Activated T-helper 2 cell treated with anti-CD3 and anti-CD28 coated beads, Interferon-gamma antibody, Interleukin-2, Interleukin-4, amounts not matched to agents 10 μg/mL and 5 μg/mL and 100 μg/mL, durations not matched to agents 14 hours and 24 hours and 36 hours (primary cell): ENCODE data around the gene TGFBRAP1. TPM values are rescaled to one million over a fixed set of nuclear protein-coding genes. Genes with fewer than 3 reads are reported as not detected.

ENCODE experiments used
- DNase-seq: peaks from one replicate; pipeline ENCODE4 v3.0.0; 2021; ENCODE audit warnings: low spot score
- H3K27ac Mint-ChIP-seq: one replicate; pipeline ENCODE4 v1.8.0; 2021; ENCODE audit warnings: mixed read lengths
- H3K27me3 Mint-ChIP-seq: one replicate; pipeline ENCODE4 v1.8.0; 2021; ENCODE audit warnings: low read depth, mixed read lengths
- H3K36me3 Mint-ChIP-seq: one replicate; pipeline ENCODE4 v1.8.0; 2021; ENCODE audit warnings: low read depth, mixed read lengths
- H3K4me1 Mint-ChIP-seq: one replicate; pipeline ENCODE4 v1.8.0; 2021; ENCODE audit warnings: low read depth, mixed read lengths
- H3K4me3 Mint-ChIP-seq: one replicate; pipeline ENCODE4 v1.8.0; 2021; ENCODE audit warnings: low read depth, mild to moderate bottlenecking, moderate library complexity, mixed read lengths
- H3K9me3 Mint-ChIP-seq: one replicate; pipeline ENCODE4 v1.8.0; 2021; ENCODE audit warnings: mixed read lengths
- intact Hi-C: fragments of 100-400 bp; cut with micrococcal nuclease; formaldehyde crosslinking; loops from one replicate; pipeline ENCODE4 v1.15.1; 2023
- total RNA-seq: library from RNA; stranded (reverse); gene quantifications from 2 replicates; pipeline ENCODE4 v1.2.3, GENCODE V29; 2022

TGFBRAP1 gene
- total RNA-seq, 1 donor from 2014 or later, result 23.4 TPM

GRCh38 chr2:105369777-105370690 is 40.5 kb upstream of the TGFBRAP1 start:
- Mint-ChIP-seq H3K4me1 (peaks cover 13% of the 10 kb centered on the region), H3K4me3 (no peak overlapping the region), H3K9me3 (no peaks in the 10 kb centered on the region), H3K27ac (peak overlapping the region; percentile 31), H3K27me3 (peaks cover 2% of the 10 kb centered on the region), H3K36me3 (peaks cover 3% of the 10 kb centered on the region)
- peak; percentile 78 for DNase-seq
- intact Hi-C loops, result loop anchor here (1.0 to 10.0 kb wide), 3 partner anchors 151 to 725 kb away; no protein-coding TSS in a partner anchor

- no peak for DNase-seq
- H3K36me3 Mint-ChIP-seq, result peaks cover 3% of the 10 kb centered on the region
- H3K27ac Mint-ChIP-seq, result no peak overlapping the region
- no peaks in the 10 kb centered on the region for H3K9me3 Mint-ChIP-seq
- peaks cover 2% of the 10 kb centered on the region for H3K27me3 Mint-ChIP-seq
- no peak overlapping the region for H3K4me3 Mint-ChIP-seq
- peaks cover 11% of the 10 kb centered on the region for H3K4me1 Mint-ChIP-seq
- intact Hi-C loops, result loop anchor here (1.0 kb wide), 1 partner anchor 152 kb away; no protein-coding TSS in a partner anchor
Observed at GRCh38 chr2:105368759-105369408, 39.3 kb upstream of the TGFBRAP1 start.

DNA sequence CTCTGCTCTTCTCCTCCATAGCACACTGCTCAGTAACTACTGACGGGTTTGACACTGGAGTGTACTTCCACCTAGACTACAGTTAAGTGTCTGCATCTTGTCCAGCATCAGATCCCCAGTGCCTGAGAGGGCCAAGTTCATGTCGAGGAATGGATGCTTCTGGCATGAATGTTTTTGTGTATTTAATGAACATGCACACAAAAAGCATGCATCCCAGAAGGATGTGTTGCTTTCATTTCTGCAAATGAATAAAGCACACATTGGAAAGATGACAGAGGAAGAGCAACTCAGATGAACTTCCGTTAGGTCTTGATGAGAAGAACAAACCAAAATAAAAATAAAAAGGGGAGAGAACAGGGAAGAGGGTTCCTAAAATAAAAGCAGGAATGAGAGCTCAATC is 35.7 kb upstream of the TGFBRAP1 start:
- no peak for DNase-seq
- H3K27me3 Mint-ChIP-seq, result peaks cover 2% of the 10 kb centered on the region
- intact Hi-C loops, result no loop called here
- H3K4me3 Mint-ChIP-seq, result no peak overlapping the region
- peaks cover 31% of the 10 kb centered on the region for H3K4me1 Mint-ChIP-seq
- peaks cover 12% of the 10 kb centered on the region for H3K36me3 Mint-ChIP-seq
- H3K9me3 Mint-ChIP-seq, result no peaks in the 10 kb centered on the region
- H3K27ac Mint-ChIP-seq, result no peak overlapping the region

DNA sequence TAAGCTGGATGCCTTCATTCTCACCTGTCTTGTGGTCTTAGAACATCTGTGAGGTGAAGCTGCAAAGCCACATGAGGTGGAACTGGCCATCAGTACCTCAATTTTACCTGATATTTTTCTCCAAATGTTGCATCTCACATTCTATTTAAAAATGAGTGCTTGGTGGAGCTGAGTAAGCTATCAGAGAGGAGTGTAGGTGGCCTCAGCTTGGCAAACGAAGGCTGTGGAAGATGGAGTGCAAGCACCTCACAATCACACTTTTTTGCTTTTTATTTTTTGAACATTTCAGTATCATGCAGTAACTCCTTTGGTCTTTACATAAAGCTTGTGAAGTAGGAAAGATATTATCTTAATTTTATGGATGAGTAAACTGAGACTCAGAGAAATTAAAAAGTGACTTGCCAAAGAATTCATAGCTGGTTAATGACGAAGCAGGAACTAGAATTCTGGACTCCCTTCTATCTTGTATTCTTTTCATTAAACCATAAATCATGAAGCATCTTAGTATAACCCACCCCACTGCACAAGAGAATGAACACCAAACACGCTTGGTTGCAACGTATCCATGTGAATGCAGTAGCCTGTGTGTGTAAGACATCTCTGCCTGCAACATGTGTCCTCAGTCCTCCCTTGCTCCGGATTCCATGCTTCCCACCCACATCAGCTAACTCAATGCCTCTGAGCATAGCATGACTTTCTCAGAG is 35.1 kb upstream of the TGFBRAP1 start:
- H3K4me1 Mint-ChIP-seq, result peaks cover 27% of the 10 kb centered on the region
- H3K9me3 Mint-ChIP-seq, result no peaks in the 10 kb centered on the region
- H3K36me3 Mint-ChIP-seq, result peaks cover 15% of the 10 kb centered on the region
- H3K27ac Mint-ChIP-seq, result no peak overlapping the region
- intact Hi-C loops, result no loop called here
- H3K4me3 Mint-ChIP-seq, result no peak overlapping the region
- H3K27me3 Mint-ChIP-seq, result peaks cover under 1% of the 10 kb centered on the region
- DNase-seq, result no peak

DNA sequence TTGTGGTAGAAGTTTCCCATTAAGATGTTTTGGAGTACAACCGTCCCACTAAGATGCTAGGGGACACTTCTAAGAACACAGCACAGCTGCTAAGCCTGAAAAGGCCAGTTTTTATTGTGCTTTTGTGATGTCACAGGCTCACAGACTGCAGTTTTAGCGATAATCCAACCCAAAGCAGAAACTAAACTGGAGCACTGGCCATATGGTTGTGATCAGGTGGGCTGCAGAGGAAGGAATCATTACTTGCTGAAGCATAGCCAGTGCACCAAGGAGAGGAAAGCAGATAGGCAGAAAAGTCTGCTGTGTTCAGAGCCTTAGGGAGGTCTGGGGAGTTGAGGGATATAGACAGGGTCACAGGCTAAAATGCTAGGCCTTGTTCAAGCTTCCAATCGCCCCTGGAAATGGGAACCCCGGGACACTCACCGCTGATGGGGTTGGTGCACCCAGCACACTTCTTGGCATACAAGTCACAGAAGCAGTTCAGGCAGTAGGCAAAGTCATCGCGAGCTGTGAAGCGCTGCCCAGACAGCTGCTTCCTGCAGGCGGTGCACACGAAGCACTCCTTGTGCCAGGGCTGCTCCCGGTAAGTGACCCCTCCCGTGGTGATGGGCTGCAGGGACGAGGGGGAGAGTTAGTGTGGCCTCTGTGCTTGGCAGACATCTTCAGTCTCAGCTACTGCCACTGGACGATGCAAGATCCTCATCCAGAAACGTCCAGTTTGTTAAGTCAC is 33.5 kb upstream of the TGFBRAP1 start:
- Mint-ChIP-seq H3K27ac (no peak overlapping the region), H3K27me3 (no peaks in the 10 kb centered on the region), H3K36me3 (peaks cover 28% of the 10 kb centered on the region), H3K4me3 (no peak overlapping the region), H3K9me3 (no peaks in the 10 kb centered on the region), H3K4me1 (peaks cover 27% of the 10 kb centered on the region)
- no peak for DNase-seq
- intact Hi-C loops, result no loop called here

DNA sequence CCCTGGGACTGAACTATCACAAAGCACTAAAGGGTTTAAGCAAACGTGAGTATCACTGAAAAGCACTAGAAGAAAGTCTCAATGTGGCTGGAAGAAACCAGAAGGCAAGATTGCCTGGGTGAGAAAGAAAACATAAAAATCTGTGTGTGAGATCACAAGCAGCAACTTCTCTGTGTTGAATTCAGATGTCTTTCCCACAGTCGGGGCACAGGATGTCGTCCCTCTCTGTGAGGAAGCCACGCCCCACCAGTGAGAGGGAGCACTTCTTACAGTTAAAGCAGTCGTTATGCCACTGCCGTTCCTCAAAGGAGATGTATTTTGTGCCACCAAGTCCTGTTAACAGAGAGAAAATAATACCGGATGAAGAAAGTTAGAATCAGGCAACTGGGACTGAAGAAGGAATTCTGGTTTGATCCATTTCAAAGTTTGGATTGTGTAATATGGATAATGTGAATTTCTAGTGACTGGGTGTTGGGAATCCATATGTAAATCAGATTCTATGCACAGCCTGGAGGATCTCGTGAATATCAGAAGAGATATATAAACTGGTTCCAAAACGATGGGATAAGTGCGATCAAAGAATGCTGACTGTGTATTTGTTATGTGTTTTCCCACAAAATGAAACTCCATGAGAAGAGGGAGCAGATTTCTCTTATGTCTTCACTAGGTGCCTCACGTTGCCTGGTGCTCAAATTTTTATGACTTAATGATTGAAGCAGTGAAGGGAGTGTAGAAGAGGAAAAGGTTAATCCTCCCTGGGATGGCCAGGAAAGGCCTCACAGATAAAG is 31.8 kb upstream of the TGFBRAP1 start:
- intact Hi-C loops, result no loop called here
- Mint-ChIP-seq H3K4me1 (peaks cover 27% of the 10 kb centered on the region), H3K27me3 (no peaks in the 10 kb centered on the region), H3K27ac (no peak overlapping the region), H3K36me3 (peaks cover 45% of the 10 kb centered on the region), H3K4me3 (no peak overlapping the region), H3K9me3 (peaks cover 9% of the 10 kb centered on the region)
- DNase-seq, result peak; percentile 21

DNA sequence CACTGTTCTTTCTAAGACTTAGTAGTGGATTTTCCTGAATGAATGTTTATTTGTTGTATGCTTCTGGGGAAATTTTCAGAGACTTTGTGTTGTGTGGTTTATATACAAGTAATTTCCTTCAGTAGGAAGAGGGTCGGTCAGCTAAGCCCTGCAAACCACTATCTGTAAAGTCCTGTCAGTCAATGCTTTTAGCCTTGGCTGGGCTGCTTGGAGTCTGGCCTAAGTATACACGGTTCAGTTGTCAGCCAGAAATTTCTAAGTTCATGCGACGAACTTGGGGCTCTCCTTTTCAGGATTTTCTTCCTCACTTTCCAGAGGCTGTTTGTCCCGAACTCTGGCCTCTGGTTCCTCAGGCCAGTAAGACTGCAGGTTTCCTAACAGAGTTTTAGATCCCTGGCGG is 29.1 kb upstream of the TGFBRAP1 start:
- DNase-seq, result no peak
- intact Hi-C loops, result no loop called here
- Mint-ChIP-seq H3K4me3 (no peak overlapping the region), H3K27me3 (no peaks in the 10 kb centered on the region), H3K27ac (no peak overlapping the region), H3K4me1 (peaks cover 22% of the 10 kb centered on the region), H3K9me3 (peaks cover 9% of the 10 kb centered on the region), H3K36me3 (peaks cover 65% of the 10 kb centered on the region)

DNA sequence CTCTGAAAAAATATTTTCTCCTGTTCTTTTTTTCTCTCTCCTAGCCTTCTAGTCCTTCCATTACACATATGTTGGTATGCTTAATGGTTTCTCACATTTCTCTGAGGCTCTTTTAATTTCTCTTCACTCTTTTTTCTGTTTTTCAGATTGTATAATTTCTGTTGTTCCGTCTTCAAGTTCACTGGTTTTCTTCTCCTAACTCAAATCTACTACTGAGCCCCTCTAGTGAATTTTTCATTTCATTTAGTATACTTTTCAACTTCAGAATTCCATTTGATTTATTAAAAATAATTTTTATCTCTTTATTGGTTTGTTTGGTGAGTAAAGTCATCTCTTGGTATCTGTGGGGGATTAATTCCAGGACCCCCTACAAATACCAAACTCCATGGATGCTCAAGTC is 27.6 kb upstream of the TGFBRAP1 start:
- DNase-seq, result no peak
- H3K4me1 Mint-ChIP-seq, result peaks cover 15% of the 10 kb centered on the region
- no peak overlapping the region for H3K4me3 Mint-ChIP-seq
- H3K36me3 Mint-ChIP-seq, result peaks cover 75% of the 10 kb centered on the region
- H3K27me3 Mint-ChIP-seq, result no peaks in the 10 kb centered on the region
- H3K9me3 Mint-ChIP-seq, result peaks cover 9% of the 10 kb centered on the region
- H3K27ac Mint-ChIP-seq, result no peak overlapping the region
- intact Hi-C loops, result no loop called here

DNA sequence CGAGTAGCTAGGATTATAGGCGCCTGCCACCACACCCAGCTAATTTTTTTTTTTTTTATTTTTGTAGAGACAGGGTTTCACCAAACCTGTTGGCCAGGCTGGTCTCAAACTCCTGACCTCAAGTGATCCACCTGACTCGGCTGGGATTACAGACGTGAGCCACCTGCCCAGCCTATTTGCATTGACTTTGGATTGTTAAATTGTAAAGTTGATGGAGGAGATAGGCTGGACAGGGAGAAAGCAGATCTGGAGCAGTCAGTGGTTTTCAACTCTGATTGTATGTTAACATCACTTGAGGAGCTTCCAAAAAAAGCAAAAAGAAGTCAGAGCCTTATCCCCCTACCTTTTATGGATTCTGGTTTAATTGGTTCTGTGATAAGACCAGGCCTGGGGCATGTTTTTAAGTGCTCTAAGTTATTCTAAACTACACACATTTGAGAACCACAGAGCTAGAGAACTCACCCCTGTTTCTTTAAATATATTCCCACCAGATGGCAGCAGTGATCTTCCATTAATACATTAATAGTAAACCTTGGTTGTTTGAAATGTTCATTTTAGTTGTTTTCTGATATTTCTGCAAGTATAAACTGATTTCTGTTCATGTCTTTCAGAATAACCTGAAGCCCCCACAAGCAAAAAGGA is 15.3 kb upstream of the TGFBRAP1 start:
- DNase-seq, result no peak
- H3K4me1 Mint-ChIP-seq, result peaks cover 5% of the 10 kb centered on the region
- no peak overlapping the region for H3K27ac Mint-ChIP-seq
- H3K9me3 Mint-ChIP-seq, result no peaks in the 10 kb centered on the region
- peaks cover 63% of the 10 kb centered on the region for H3K36me3 Mint-ChIP-seq
- H3K4me3 Mint-ChIP-seq, result no peak overlapping the region
- intact Hi-C loops, result no loop called here
- no peaks in the 10 kb centered on the region for H3K27me3 Mint-ChIP-seq

DNA sequence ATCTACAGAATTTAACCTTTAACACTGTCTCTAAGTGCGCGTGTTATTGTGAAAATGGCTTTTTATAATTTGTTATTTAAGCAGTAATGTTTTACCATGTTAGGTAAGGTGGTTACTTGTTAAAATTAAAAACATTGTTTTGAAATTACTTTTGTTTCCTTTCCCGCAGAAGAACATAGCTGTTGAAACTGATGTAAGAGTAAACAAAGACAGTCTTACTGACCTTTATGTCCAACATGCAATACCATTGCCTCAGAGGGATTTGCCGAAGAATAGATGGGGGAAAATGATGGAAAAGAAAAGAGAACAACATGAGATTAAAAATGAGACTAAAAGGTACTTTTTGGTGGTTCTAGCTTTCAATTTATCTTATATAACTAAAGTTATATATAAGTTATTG is 9.9 kb upstream of the TGFBRAP1 start:
- H3K27ac Mint-ChIP-seq, result no peak overlapping the region
- intact Hi-C loops, result loop anchor here (10.0 kb wide), 1 partner anchor 455 kb away; no protein-coding TSS in a partner anchor
- no peak for DNase-seq
- H3K9me3 Mint-ChIP-seq, result no peaks in the 10 kb centered on the region
- peaks cover 29% of the 10 kb centered on the region for H3K4me1 Mint-ChIP-seq
- peak overlapping the region; percentile 99 for H3K4me3 Mint-ChIP-seq
- H3K27me3 Mint-ChIP-seq, result no peaks in the 10 kb centered on the region
- H3K36me3 Mint-ChIP-seq, result peaks cover 45% of the 10 kb centered on the region

DNA sequence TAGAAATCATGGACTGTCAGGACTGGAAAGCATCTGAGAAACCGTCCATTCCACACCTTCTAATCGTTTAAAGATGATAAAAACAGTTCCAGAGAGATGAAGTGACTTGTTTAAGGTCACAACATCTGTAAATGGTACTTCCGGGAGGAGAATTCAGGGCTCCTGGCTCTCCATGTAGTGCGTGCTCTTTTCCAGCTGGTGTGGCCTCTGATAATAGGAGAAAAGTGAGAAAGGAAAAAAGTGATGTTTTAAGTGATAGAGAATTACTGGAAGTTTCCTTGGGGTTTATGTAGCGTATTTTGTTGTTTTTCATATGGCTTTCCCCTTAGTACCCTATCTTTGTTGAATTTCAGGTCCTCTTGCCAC is 8.5 kb upstream of the TGFBRAP1 start:
- no peaks in the 10 kb centered on the region for H3K27me3 Mint-ChIP-seq
- intact Hi-C loops, result loop anchor here (10.0 kb wide), 1 partner anchor 457 kb away; no protein-coding TSS in a partner anchor
- peaks cover 29% of the 10 kb centered on the region for H3K4me1 Mint-ChIP-seq
- H3K4me3 Mint-ChIP-seq, result peak overlapping the region; percentile 99
- peaks cover 42% of the 10 kb centered on the region for H3K36me3 Mint-ChIP-seq
- DNase-seq, result no peak
- H3K9me3 Mint-ChIP-seq, result no peaks in the 10 kb centered on the region
- peak overlapping the region; percentile 100 for H3K27ac Mint-ChIP-seq
